Measurements from ENCODE around the gene CR1L.

- TF ChIP-seq CTCF (conservative IDR thresholded peaks at IDR 0.05 in 1 of 2, IDR thresholded peaks at IDR 0.05 in 1 of 2; ENCODE audit: low read depth in 1 of 2, low read length in 2 of 2): no peak
- TF ChIP-seq EZH2 (IDR thresholded peaks at IDR 0.05; ENCODE audit: low read length, missing control alignments): no peak
Observed at GRCh38 chr1:207752456-207752998, 107.6 kb downstream of the CR1L start.
